Uterus (tissue), 4 donors: ENCODE data around the gene FAM229A. TPM values are rescaled to one million over a fixed set of nuclear protein-coding genes. Genes with fewer than 3 reads are reported as not detected.
"Not testable (repeated sequence)": the region's sequence is repeated elsewhere in the genome, so short reads cannot be mapped to it uniquely, and the experiment has no call there.

Source experiments
- DNase-seq, 2 donors: peaks; one replicate each; pipeline ENCODE4 v3.0.0-alpha.2; 2019 to 2020
- H3K27ac ChIP-seq, 2 donors: fragments of 200-600 bp; sonication (generic); 1 replicate in 1 of 2; 2 replicates in 1 of 2; pipeline ENCODE4 v1.5.1; 2016 to 2018
- H3K27me3 ChIP-seq, 2 donors: fragments of 200-600 bp; sonication (generic); one replicate each; pipeline ENCODE4 v1.5.1; 2018 to 2019; ENCODE audit warnings: control low read depth in 1 of 2
- H3K36me3 ChIP-seq, 2 donors: fragments of 200-600 bp; sonication (generic); one replicate each; pipeline ENCODE4 v1.5.1; 2019; ENCODE audit warnings: control low read depth in 1 of 2
- H3K4me1 ChIP-seq, 2 donors: fragments of 200-600 bp; sonication (generic); one replicate each; pipeline ENCODE4 v1.5.1; 2018 to 2019; ENCODE audit warnings: control low read depth in 1 of 2
- H3K4me3 ChIP-seq, 2 donors: fragments of 200-600 bp; sonication (generic); 1 replicate in 1 of 2; 2 replicates in 1 of 2; pipeline ENCODE4 v1.5.1; 2018 to 2019; ENCODE audit warnings: mild to moderate bottlenecking in 1 of 2
- H3K9me3 ChIP-seq, 2 donors: fragments of 200-600 bp; sonication (generic); one replicate each; pipeline ENCODE4 v1.5.1; 2019; ENCODE audit warnings: control low read depth in 1 of 2
- CTCF ChIP-seq, 4 experiments: fragments of 200-600 bp in 2 of 4; fragments of 450-650 bp in 2 of 4; sonication (generic) in 2 of 4; IDR thresholded peaks; one replicate each; pipeline ENCODE4 v1.5.1; 2016 to 2019; ENCODE audit warnings: antibody characterized with exemption in 4 of 4, mild to moderate bottlenecking in 2 of 4, moderate library complexity in 1 of 4
- POLR2A ChIP-seq, 2 donors: fragments of 450-650 bp; IDR thresholded peaks; one replicate each; pipeline ENCODE4 v1.6.1; 2016; ENCODE audit warnings: antibody characterized with exemption in 2 of 2, mild to moderate bottlenecking in 1 of 2, moderate library complexity in 1 of 2
- intact Hi-C: fragments of 100-400 bp; cut with DNase I; formaldehyde crosslinking; loops from one replicate; pipeline ENCODE4 v1.15.1; 2023; ENCODE audit warnings: low total_unique reads
- total RNA-seq, 4 donors: library from RNA; depleted of rRNA in 3 of 4; stranded (reverse); fragments of >200 nt in 3 of 4; gene quantifications; one replicate each; pipeline versions ENCODE4 v1.1.0 to v1.2.4, GENCODE V29; 2014 to 2023
- donor health status: DM: yes; HTN: yes; CAD: no.

Gene FAM229A
- total RNA-seq, 4 donors from 2014 or later: 5.2 to 20.2 (median 14.4) TPM; not detected in 1

DNA sequence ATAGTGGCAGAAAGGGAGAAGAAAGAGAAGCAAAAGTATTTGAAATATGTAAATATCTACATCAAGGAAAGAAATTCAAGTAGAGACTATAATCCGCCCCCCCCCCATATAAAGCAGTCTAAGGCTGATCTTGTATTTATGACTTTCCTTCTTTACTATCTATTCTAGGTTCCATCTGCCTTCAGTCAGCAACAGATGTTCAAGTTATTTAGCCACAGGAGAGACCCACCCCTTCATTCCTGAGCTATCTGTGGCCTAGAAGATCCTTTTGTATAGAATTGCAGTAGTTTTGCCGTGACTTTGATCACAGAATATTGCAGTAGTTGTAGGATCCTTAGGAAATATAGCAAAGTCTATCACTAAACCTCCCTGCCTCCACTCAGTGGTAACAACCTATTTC is 42.7 kb upstream of the FAM229A start:
- Histone ChIP-seq H3K4me3 (no peak overlapping the region), H3K36me3 (no peaks in the 10 kb centered on the region), H3K27ac (no peak overlapping the region), H3K4me1 (no peaks in the 10 kb centered on the region), H3K9me3 (no peaks in the 10 kb centered on the region), H3K27me3 (no peaks in the 10 kb centered on the region)
- DNase-seq: no peak
- intact Hi-C loops: no loop called here
- TF ChIP-seq POLR2A (IDR thresholded peaks at IDR 0.05) (no peak), CTCF (IDR thresholded peaks at IDR 0.05) (no peak)

DNA sequence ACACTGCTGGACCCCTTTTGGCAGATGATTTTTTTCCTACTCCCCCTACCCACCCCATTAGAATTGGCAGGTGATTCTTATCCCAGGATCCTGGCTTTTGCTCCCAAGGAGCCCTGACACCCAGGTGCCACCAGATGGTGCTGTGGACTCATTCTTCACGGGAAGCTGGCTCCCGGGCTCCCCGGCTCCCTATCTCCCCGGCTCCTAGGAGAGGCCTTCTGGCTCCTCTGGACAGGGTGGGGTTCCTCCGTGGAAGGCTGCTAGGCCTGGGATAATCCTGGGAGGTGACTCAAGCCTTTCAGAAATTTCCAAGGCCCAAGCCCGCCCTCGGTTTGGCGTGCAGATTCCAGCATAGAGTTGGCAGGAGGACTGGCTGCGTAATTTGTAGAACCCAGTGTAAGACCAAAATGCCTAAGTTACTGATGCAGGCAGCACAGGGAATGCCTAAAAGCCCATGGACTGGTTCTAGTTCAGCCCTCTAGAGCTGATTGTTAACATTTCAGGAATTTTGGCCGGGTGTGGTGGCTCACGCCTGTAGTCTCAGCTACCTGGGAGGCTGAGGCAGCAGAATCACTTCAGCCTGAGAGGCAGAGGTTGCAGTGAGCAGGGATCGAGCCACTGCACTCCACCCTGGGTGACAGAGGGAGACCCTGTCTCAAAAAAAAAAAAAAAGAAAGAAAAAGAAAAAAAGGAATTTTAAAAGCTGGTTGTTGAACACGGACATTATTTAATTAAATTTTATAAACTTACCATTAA is 38.8 kb upstream of the FAM229A start:
- Histone ChIP-seq H3K9me3 (no peaks in the 10 kb centered on the region), H3K27me3 (no peaks in the 10 kb centered on the region), H3K4me3 (no peak overlapping the region), H3K36me3 (no peaks in the 10 kb centered on the region), H3K4me1 (no peaks in the 10 kb centered on the region), H3K27ac (peak overlapping the region; percentile 59 to 67)
- intact Hi-C loops: no loop called here
- DNase-seq: peak; percentile 87 to 88
- TF ChIP-seq CTCF (IDR thresholded peaks at IDR 0.05): peak; percentile 88 to 93 (median 90)
- TF ChIP-seq POLR2A (IDR thresholded peaks at IDR 0.05): no peak

DNA sequence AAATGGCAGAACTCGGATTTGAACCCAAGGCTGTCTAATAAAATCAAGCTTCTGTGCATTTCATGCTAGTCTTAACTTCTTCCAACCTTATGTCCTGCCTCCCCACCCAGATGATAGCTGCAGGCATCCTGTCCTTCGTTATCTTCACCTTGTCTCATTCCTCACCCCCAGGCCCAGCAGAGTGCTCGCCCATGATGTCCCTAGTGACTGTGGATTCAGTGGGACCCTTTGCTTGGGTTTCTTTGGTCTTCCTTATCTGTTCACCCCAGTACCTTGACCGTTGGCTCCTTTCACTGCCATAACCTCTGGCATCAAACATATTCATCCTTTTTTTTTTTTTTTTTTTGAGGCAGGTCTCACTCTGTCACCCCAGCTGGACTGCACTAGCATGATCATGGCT is 37.6 kb upstream of the FAM229A start:
- no peaks in the 10 kb centered on the region for H3K27me3 ChIP-seq
- H3K4me3 ChIP-seq: no peak overlapping the region
- TF ChIP-seq POLR2A (IDR thresholded peaks at IDR 0.05) (no peak), CTCF (IDR thresholded peaks at IDR 0.05) (no peak)
- H3K4me1 ChIP-seq: no peaks in the 10 kb centered on the region
- no peaks in the 10 kb centered on the region for H3K9me3 ChIP-seq
- no peaks in the 10 kb centered on the region for H3K36me3 ChIP-seq
- H3K27ac ChIP-seq: no peak overlapping the region
- no peak for DNase-seq
- intact Hi-C loops: no loop called here

DNA sequence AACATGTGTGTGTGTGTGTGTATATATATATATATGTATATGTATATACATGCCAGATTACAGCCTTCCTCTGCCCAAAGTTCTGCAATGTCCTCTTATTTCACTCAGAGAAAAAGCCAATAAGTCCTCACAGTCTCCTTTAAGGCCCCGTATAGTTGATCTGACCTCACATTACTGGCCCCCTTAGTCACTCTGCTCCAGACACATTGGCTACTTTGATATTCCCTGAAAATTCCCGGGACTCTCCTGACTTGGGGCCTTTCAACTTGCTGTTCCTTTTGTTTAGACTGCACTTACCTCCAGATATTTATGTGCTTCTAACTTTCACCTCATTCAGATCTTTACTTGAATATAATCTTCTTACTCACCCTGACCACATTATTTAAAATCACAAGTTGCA is 36.1 kb upstream of the FAM229A start:
- H3K9me3 ChIP-seq: no peaks in the 10 kb centered on the region
- H3K27me3 ChIP-seq: no peaks in the 10 kb centered on the region
- H3K4me1 ChIP-seq: peaks cover 0 to 2% of the 10 kb centered on the region in 2 donors
- no peak overlapping the region for H3K27ac ChIP-seq
- intact Hi-C loops: no loop called here
- TF ChIP-seq CTCF (IDR thresholded peaks at IDR 0.05) (no peak), POLR2A (IDR thresholded peaks at IDR 0.05) (no peak)
- no peak for DNase-seq
- H3K4me3 ChIP-seq: no peak overlapping the region
- no peaks in the 10 kb centered on the region for H3K36me3 ChIP-seq

GRCh38 chr1:32396524-32396923 is 34.2 kb upstream of the FAM229A start:
- DNase-seq, H3K27me3 ChIP-seq, H3K36me3 ChIP-seq, H3K27ac ChIP-seq, H3K9me3 ChIP-seq, intact Hi-C loops, H3K4me3 ChIP-seq: not testable (repeated sequence)
- H3K4me1 ChIP-seq: peaks cover 11 to 13% of the 10 kb centered on the region in 2 donors
